ENCODE measurements around the gene RPS6KL1. TPM values are rescaled to one million over a fixed set of nuclear protein-coding genes. Genes with fewer than 3 reads are reported as not detected.

Gene RPS6KL1
- total RNA-seq, 1 donor: 0.36 TPM

- DNase-seq (ENCODE audit: insufficient read length, low spot score, missing footprints): peak; percentile 35
- no peak overlapping the region for H2AFZ ChIP-seq (ENCODE audit: low read length)
- H3K27ac ChIP-seq (ENCODE audit: low read depth, low read length): peak overlapping the region; percentile 55
- peaks cover 58% of the 10 kb centered on the region for H3K79me2 ChIP-seq (ENCODE audit: insufficient read depth, low read length)
- H3K4me1 ChIP-seq (ENCODE audit: insufficient read depth, low read length): peaks cover 29% of the 10 kb centered on the region
- H3K4me3 ChIP-seq (ENCODE audit: insufficient read depth, low read length): no peak overlapping the region
- TF ChIP-seq, protein P1, sequence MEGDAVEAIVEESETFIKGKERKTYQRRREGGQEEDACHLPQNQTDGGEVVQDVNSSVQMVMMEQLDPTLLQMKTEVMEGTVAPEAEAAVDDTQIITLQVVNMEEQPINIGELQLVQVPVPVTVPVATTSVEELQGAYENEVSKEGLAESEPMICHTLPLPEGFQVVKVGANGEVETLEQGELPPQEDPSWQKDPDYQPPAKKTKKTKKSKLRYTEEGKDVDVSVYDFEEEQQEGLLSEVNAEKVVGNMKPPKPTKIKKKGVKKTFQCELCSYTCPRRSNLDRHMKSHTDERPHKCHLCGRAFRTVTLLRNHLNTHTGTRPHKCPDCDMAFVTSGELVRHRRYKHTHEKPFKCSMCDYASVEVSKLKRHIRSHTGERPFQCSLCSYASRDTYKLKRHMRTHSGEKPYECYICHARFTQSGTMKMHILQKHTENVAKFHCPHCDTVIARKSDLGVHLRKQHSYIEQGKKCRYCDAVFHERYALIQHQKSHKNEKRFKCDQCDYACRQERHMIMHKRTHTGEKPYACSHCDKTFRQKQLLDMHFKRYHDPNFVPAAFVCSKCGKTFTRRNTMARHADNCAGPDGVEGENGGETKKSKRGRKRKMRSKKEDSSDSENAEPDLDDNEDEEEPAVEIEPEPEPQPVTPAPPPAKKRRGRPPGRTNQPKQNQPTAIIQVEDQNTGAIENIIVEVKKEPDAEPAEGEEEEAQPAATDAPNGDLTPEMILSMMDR (IDR thresholded peaks at IDR 0.05; ENCODE audit: extremely low read depth, low read depth, low read length): no peak
- H3K4me2 ChIP-seq (ENCODE audit: insufficient read depth, low read length): peak overlapping the region; percentile 29
- no peaks in the 10 kb centered on the region for H3K9me3 ChIP-seq (ENCODE audit: low read depth, low read length)
- H3K27me3 ChIP-seq (ENCODE audit: insufficient read depth, low read length): no peaks in the 10 kb centered on the region
- peaks cover 67% of the 10 kb centered on the region for H3K36me3 ChIP-seq (ENCODE audit: insufficient read depth, low read length)
- peaks cover 24% of the 10 kb centered on the region for H4K20me1 ChIP-seq (ENCODE audit: insufficient read depth, low read length)
Observed at GRCh38 chr14:74891870-74892269, 31.2 kb downstream of the RPS6KL1 start.

DNA sequence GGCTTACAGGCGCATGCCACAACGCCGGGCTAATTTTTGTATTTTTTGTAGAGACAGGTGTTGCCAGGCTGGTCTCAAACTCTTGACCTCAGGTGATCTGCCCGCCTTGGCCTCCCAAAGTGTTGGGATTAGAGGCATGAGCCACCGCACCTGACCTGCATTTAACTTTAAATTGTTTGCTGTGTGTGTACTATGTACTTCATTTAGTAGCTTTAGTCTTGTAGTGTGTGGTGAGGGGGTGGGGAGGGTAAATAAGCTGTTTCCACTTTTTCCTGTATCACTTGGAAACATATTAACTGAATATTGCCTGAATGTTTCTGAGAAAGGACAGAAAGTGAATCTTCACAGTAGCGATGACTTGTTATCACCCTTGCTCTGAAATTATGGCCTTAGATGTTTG, 32.8 kb downstream of the RPS6KL1 start:
- H3K27ac ChIP-seq (ENCODE audit: low read depth, low read length): no peak overlapping the region
- no peak overlapping the region for H2AFZ ChIP-seq (ENCODE audit: low read length)
- peaks cover 51% of the 10 kb centered on the region for H3K36me3 ChIP-seq (ENCODE audit: insufficient read depth, low read length)
- H3K27me3 ChIP-seq (ENCODE audit: insufficient read depth, low read length): no peaks in the 10 kb centered on the region
- peaks cover 58% of the 10 kb centered on the region for H3K79me2 ChIP-seq (ENCODE audit: insufficient read depth, low read length)
- TF ChIP-seq, protein P1 (IDR thresholded peaks at IDR 0.05; ENCODE audit: extremely low read depth, low read depth, low read length): no peak
- H4K20me1 ChIP-seq (ENCODE audit: insufficient read depth, low read length): peaks cover 34% of the 10 kb centered on the region
- H3K4me2 ChIP-seq (ENCODE audit: insufficient read depth, low read length): no peak overlapping the region
- peaks cover 45% of the 10 kb centered on the region for H3K4me1 ChIP-seq (ENCODE audit: insufficient read depth, low read length)
- DNase-seq (ENCODE audit: insufficient read length, low spot score, missing footprints): no peak
- H3K9me3 ChIP-seq (ENCODE audit: low read depth, low read length): no peaks in the 10 kb centered on the region
- no peak overlapping the region for H3K4me3 ChIP-seq (ENCODE audit: insufficient read depth, low read length)

DNA sequence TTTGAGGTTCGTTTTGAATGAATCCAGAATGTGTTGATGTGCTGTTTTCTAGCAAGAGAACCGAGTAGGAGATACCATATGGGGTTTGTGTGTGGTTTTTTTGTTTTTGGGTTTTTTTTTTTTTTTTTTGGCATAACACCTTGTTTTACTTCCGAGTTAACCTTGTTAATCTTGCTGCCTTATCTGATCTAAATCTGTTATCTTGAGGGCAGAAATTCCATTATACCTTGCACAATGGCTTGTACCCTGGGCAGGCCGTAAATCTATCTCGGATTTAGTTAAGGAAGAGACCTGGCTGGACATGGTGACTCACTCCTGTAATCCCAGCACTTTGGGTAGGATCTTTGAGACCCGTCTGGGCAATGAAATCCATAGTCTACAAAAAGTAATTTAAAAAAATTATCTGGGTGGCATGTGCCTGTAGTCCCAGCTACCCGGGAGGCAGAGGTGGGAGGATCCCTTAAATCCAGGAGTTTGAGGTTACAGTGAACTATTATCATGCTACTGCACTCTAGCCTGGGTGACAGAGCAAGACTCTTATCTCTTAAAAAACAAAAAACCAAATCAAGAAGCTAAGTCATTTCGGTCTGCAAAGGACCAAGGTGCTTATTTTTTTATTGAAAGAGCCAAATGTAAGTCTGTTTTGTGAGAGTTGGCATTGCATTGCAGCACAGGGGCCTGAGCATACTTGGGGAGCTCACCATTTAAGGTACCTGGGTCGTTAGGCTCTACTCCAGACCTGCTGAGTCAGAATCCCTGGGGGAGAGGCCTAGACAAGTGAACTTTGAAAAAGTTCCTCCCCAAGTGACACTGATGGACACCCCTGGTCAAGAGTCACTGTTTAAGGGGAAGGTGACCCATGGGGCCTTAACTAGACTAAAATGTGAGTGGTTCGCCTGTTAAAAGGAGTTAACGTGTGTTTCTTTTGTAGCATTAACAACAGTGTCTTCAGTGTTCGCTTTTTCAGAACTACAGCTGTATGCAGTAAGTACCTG, 34.6 kb downstream of the RPS6KL1 start:
- H3K79me2 ChIP-seq (ENCODE audit: insufficient read depth, low read length): peaks cover 70% of the 10 kb centered on the region
- DNase-seq (ENCODE audit: insufficient read length, low spot score, missing footprints): peak; percentile 13
- H2AFZ ChIP-seq (ENCODE audit: low read length): no peak overlapping the region
- H3K4me3 ChIP-seq (ENCODE audit: insufficient read depth, low read length): no peak overlapping the region
- no peaks in the 10 kb centered on the region for H3K9me3 ChIP-seq (ENCODE audit: low read depth, low read length)
- H3K4me2 ChIP-seq (ENCODE audit: insufficient read depth, low read length): no peak overlapping the region
- H3K4me1 ChIP-seq (ENCODE audit: insufficient read depth, low read length): peaks cover 59% of the 10 kb centered on the region
- peaks cover 46% of the 10 kb centered on the region for H4K20me1 ChIP-seq (ENCODE audit: insufficient read depth, low read length)
- TF ChIP-seq, protein P1 (IDR thresholded peaks at IDR 0.05; ENCODE audit: extremely low read depth, low read depth, low read length): no peak
- no peaks in the 10 kb centered on the region for H3K27me3 ChIP-seq (ENCODE audit: insufficient read depth, low read length)
- peaks cover 37% of the 10 kb centered on the region for H3K36me3 ChIP-seq (ENCODE audit: insufficient read depth, low read length)
- peak overlapping the region; percentile 40 for H3K27ac ChIP-seq (ENCODE audit: low read depth, low read length)

DNA sequence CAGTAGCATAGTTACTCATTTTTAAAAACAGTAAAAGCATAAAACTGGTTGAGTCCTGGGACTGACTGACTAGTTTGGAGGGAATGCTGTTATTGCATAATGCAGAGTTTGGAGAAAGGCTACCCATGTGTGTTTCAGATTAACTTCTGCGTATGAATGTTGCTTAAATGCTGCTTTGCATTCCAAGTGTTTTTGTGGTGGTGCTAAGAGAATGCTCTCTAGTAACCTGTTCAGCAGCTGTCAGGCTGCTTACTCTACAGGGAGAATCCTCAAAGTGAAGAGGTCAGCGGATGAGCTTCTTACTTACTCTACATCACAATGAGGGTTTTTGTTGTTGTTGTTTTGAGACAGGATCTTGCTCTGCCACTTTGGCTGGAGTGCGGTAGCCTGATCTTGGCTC, 37.1 kb downstream of the RPS6KL1 start:
- peak overlapping the region; percentile 86 for H3K27ac ChIP-seq (ENCODE audit: low read depth, low read length)
- peak overlapping the region; percentile 49 for H3K4me2 ChIP-seq (ENCODE audit: insufficient read depth, low read length)
- no peak overlapping the region for H3K4me3 ChIP-seq (ENCODE audit: insufficient read depth, low read length)
- H3K36me3 ChIP-seq (ENCODE audit: insufficient read depth, low read length): peaks cover 22% of the 10 kb centered on the region
- H3K79me2 ChIP-seq (ENCODE audit: insufficient read depth, low read length): peaks cover 83% of the 10 kb centered on the region
- H2AFZ ChIP-seq (ENCODE audit: low read length): no peak overlapping the region
- no peaks in the 10 kb centered on the region for H3K27me3 ChIP-seq (ENCODE audit: insufficient read depth, low read length)
- DNase-seq (ENCODE audit: insufficient read length, low spot score, missing footprints): peak; percentile 92
- peaks cover 60% of the 10 kb centered on the region for H3K4me1 ChIP-seq (ENCODE audit: insufficient read depth, low read length)
- H4K20me1 ChIP-seq (ENCODE audit: insufficient read depth, low read length): peaks cover 55% of the 10 kb centered on the region
- TF ChIP-seq, protein P1 (IDR thresholded peaks at IDR 0.05; ENCODE audit: extremely low read depth, low read depth, low read length): no peak
- H3K9me3 ChIP-seq (ENCODE audit: low read depth, low read length): no peaks in the 10 kb centered on the region

All from osteoblast (primary cell).